ENCODE results near the gene ZFYVE27.

DNA sequence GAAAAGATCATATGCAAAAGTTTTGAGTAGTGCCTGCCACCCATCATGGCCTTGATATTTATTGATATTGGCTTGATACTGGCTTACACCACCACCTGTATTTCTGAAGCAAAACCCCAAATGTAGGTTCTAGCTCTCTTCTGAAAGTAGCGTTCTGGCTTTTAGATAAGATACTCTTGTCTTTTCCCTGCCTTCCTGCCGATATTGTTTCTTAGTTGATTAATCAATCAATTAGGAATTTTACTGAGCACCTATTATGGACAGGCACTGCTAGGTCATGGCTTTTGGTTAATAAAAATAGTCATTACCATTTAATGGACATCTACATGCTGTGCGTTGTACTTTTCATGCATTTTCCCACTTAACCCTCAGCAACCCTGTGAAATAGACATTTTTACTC is 27.0 kb downstream of the ZFYVE27 start:
- no peak for TF ChIP-seq EZH2 (IDR thresholded peaks at IDR 0.05)
- TF ChIP-seq, protein P1, sequence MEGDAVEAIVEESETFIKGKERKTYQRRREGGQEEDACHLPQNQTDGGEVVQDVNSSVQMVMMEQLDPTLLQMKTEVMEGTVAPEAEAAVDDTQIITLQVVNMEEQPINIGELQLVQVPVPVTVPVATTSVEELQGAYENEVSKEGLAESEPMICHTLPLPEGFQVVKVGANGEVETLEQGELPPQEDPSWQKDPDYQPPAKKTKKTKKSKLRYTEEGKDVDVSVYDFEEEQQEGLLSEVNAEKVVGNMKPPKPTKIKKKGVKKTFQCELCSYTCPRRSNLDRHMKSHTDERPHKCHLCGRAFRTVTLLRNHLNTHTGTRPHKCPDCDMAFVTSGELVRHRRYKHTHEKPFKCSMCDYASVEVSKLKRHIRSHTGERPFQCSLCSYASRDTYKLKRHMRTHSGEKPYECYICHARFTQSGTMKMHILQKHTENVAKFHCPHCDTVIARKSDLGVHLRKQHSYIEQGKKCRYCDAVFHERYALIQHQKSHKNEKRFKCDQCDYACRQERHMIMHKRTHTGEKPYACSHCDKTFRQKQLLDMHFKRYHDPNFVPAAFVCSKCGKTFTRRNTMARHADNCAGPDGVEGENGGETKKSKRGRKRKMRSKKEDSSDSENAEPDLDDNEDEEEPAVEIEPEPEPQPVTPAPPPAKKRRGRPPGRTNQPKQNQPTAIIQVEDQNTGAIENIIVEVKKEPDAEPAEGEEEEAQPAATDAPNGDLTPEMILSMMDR (IDR thresholded peaks at IDR 0.05), result no peak

Data from neural progenitor cell (in vitro differentiated cells).